ENCODE results near the gene NFKBIL1.
"Not testable (repeated sequence)": the region's sequence is repeated elsewhere in the genome, so short reads cannot be mapped to it uniquely, and the experiment has no call there.

NFKBIL1 gene, protein sequence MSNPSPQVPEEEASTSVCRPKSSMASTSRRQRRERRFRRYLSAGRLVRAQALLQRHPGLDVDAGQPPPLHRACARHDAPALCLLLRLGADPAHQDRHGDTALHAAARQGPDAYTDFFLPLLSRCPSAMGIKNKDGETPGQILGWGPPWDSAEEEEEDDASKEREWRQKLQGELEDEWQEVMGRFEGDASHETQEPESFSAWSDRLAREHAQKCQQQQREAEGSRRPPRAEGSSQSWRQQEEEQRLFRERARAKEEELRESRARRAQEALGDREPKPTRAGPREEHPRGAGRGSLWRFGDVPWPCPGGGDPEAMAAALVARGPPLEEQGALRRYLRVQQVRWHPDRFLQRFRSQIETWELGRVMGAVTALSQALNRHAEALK

DNA sequence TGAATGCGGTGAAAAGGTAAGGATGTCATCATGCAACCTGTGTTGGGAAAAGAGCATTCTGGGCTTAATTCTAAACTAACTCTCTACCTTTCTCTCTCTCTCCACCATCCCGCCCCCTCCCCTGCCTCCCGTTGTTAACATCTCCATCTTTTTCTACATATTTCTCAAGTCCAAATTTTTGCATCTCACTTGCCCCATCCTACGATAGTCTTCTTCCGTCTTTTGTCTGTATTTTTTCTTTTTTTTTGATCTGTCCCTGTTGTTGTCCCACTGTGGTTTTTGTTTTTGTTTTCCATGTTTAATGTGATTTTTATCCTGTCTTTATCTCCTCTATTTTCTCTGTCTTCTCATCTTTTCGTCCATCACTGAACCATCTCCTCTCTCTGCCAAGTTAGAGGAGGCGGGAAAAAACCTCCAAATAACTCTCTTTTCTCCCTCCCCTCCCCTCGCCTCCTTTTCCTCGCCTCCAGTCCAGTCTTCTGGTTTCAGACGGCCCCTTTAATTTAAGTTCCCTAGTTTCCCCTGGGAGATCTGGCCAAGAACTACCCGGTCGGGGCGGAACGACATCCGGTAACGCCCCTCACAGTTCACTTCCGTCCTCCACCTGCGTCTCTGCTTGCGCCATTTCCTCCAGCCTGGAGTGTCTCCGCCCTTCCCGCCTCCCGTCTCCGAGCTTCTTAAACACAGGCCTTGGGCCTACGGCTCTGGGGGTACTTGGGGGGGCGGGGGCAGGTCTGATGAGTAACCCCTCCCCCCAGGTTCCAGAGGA, at the start of gene NFKBIL1:
Gene NFKBIL1, plus strand, starts transcription at position 651 of the 769 bp plus-strand sequence. Its CDS starts 87 bp downstream, at position 738.
- DNase-seq (ENCODE audit: low read depth in 3 of 3) = peak; percentile 82 to 92 (median 88)

- no peak for DNase-seq (ENCODE audit: low read depth in 3 of 3)
Measured at GRCh38 chr6:31498748-31499147, 48.7 kb upstream of the NFKBIL1 start.

GRCh38 chr6:31499648-31500047, 47.8 kb upstream of the NFKBIL1 start:
- not testable (repeated sequence) for DNase-seq (ENCODE audit: low read depth in 3 of 3)

GRCh38 chr6:31502586-31502985, 44.8 kb upstream of the NFKBIL1 start:
- no peak for DNase-seq (ENCODE audit: low read depth in 3 of 3)

DNA sequence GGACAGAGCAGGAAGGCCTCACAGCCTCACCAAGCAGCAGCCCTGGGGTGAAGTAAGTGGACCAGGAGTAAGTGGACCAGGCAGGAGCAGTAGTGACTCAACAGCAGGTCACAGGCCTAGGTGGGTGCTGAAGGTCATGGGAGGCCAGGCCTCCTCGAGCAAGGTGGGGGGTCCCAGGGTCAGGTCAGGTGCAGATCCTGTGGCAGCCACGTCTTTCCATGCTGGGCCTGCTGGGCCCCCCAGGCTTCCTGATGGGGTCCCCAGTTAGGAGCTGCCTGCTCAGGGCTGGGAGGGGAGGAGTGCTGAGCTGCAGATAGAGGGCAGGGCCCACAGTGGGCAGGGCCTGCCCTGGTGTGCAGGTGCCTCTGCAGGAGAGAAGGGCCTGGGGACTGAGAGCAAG, 38.4 kb upstream of the NFKBIL1 start:
- not testable (repeated sequence) for DNase-seq (ENCODE audit: low read depth in 3 of 3)

- DNase-seq (ENCODE audit: low read depth in 3 of 3) = no peak
Measured at GRCh38 chr6:31510007-31510406, 37.4 kb upstream of the NFKBIL1 start.

- no peak for DNase-seq (ENCODE audit: low read depth in 3 of 3)
Measured at GRCh38 chr6:31513456-31514165, 33.8 kb upstream of the NFKBIL1 start.

DNA sequence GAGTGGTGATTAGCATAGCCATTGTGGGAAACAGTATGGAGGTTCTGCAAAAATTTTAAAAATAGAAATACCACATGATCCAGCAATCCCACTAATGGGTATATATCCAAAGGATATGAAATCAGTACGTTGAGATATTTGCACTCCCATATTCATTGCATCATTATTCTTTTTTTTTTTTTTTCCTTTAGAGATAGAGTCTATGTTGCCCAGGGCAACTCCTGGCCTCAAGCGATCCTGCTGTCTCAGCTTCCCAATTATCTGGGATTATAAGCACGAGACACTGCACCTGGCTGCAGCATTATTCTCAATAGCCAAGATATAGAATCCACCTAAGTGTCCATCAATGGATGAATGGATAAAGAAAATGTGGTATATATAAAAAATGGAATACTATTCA, 25.6 kb upstream of the NFKBIL1 start:
- no peak for DNase-seq (ENCODE audit: low read depth in 3 of 3)

DNA sequence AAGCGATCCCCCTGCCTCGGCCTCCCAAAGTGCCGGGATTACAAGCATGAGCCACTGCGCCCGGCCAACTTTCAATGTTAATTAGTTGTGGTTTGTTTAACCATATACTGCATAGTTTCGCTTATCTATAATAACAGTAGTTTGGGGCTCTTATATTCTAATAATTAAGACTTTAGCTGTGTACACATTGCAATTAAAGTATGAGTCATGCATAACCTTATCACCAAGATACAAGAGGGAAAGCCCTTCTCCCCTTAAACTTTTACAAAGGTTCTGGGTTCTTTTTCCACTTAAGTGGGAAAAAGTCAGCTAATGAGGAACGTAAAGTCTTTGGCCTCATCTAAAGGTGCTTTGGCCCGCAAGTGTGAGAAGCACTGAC, 21.9 kb upstream of the NFKBIL1 start:
- DNase-seq (ENCODE audit: low read depth in 3 of 3) = no peak

- DNase-seq (ENCODE audit: low read depth in 3 of 3) = no peak
Measured at GRCh38 chr6:31525932-31526591, 21.3 kb upstream of the NFKBIL1 start.

DNA sequence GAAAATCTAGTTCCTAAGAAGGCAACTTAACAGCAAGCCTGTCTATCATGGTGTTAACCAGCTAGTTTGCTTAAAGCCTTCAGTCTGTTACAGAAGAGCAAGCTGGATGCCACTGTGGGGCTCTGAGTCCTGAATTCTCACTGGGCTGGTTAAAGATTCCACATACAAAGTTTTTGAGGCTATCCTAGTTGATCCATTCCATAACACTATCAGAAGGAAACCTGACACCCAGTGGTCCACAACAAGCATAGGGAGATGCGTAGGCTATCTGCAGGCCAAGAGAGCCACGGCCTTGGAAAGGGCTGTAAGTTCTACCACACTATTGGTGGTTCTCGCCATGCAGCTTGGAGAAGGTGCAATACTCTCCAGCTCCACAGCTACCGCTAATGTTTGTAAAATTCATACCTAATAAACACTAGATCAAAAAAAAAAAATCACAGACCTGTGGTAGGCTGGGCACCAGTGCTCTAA, 19.1 kb upstream of the NFKBIL1 start:
- DNase-seq (ENCODE audit: low read depth in 3 of 3) = no peak

- DNase-seq (ENCODE audit: low read depth in 3 of 3) = no peak
Measured at GRCh38 chr6:31528821-31529328, 18.5 kb upstream of the NFKBIL1 start, which contains the start of gene MCCD1. Gene MCCD1, plus strand, starts transcription at chr6:31528962. Its CDS starts 53 bp downstream, at chr6:31529015.

GRCh38 chr6:31529329-31530150, 17.9 kb upstream of the NFKBIL1 start:
- no peak for DNase-seq (ENCODE audit: low read depth in 3 of 3)

DNA sequence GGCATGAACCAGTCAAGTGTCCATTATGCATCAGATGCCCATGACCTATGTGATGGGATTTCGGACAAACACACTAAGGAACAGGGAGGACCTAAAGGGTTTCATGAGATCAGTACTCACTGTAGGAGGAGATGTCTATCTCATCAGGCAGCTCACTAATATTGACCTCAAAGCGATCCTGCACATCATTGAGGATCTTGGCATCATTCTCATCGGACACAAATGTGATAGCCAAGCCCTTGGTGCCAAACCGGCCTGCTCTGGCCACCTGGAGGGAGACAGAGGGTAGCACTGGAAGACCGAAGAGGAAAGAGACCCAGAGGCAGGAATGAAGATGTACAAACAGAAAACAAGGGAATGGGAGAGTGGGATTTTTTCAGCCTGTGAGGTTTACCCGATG, 16.7 kb upstream of the NFKBIL1 start:
- no peak for DNase-seq (ENCODE audit: low read depth in 3 of 3)

- DNase-seq (ENCODE audit: low read depth in 3 of 3) = no peak
Measured at GRCh38 chr6:31531162-31531561, 16.2 kb upstream of the NFKBIL1 start.

DNA sequence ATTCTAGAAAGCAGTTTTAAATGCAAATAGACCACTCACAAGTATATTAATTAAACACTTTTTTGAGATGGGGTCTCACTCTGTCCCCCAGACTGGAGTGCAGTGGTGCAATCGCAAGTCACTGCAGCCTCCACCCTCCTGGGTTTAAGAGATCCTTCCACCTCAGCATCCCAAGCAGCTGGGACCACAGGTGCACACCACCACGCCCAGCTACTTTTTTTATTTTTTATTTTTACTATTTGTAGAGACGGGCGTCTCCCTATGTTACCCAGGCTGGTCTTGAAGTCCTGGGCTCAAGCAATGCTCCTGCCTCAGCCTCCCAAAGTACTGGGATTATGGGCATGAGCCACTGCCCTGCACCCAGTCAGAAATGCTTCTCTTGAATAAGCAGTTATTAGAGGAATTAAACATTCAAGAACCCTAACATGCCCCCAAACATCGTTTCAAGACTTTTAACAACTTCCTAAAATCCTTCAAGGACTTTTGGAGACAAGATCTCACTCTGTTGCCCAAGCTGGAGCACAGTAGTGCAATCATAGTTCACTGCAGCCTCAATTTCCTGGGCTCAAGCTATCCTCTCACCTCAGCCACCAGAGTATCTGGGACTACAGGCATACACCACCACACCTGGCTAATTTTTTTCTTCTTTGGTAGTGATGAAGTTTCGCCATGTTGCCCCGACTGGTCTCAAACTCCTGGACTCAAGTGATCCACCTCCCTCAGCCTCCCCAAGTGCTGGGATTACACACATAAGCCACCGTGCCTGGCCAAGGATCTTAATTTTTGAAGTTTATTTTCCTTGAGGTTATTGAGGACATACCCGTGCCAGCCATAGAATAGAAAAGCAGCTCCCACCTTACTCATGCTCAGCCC, 15.4 kb upstream of the NFKBIL1 start:
- DNase-seq (ENCODE audit: low read depth in 3 of 3) = no peak

DNA sequence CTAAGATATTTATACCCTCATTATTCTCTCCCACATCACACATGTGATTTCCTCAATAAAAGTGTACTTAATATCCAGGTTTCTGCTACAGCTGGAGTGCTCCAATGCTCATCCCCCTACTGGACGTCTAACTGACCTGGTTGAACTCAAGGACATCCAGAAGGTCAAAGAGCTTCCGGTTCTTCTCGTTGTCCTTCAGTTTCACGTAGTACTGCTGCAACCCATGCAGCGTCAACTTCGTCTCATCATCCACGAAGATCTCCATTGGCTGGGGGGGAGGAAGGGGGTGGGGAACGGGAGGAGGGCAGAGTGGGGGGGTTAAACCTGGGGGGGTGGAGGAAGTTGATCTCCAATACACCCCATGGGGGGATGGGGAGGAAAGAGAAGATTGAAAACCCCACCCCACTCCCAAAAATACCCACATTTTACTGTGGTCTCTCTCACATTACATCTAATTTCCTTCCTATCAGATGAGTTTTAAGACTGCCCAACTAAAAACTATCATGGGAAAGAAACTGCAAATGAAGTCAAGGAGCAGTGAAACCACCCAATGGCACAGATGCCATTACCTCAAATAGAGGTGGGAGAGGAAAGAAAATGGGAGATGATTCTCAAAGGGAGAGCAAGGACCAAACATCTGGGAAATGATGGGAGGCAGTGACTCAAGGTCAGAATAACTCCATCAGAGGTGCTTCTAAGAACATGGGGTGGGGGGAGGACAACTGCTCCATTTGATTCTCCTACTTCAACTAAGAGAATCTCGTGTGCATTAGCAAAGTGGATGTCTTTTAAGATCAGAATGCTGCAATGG, 14.6 kb upstream of the NFKBIL1 start:
- no peak for DNase-seq (ENCODE audit: low read depth in 3 of 3)

- no peak for DNase-seq (ENCODE audit: low read depth in 3 of 3)
Measured at GRCh38 chr6:31533455-31533841, 14.0 kb upstream of the NFKBIL1 start.

- DNase-seq (ENCODE audit: low read depth in 3 of 3) = no peak
Measured at GRCh38 chr6:31534011-31534410, 13.4 kb upstream of the NFKBIL1 start.

Data from stimulated activated CD4-positive, alpha-beta T cell treated with anti-CD3 and anti-CD28 coated beads, TNF-alpha, amount 100 ng/mL, for 48 hours (primary cell).